ENCODE measurements around the gene ARRB1.

The ARRB1 gene

GRCh38 chr11:75351541-75351790 is at the start of gene ARRB1:
TSS of gene ARRB1 (minus strand) at chr11:75351661. CDS start at chr11:75351607, 54 bp downstream.
- no peak for TF ChIP-seq CTCF (conservative IDR thresholded peaks at IDR 0.05; ENCODE audit: low read depth, low read length)
- DNase-seq (ENCODE audit: low read depth), result no peak
- peak within 1 kb of the TSS; percentile 56 for H3K4me3 ChIP-seq (ENCODE audit: low read length)

DNA sequence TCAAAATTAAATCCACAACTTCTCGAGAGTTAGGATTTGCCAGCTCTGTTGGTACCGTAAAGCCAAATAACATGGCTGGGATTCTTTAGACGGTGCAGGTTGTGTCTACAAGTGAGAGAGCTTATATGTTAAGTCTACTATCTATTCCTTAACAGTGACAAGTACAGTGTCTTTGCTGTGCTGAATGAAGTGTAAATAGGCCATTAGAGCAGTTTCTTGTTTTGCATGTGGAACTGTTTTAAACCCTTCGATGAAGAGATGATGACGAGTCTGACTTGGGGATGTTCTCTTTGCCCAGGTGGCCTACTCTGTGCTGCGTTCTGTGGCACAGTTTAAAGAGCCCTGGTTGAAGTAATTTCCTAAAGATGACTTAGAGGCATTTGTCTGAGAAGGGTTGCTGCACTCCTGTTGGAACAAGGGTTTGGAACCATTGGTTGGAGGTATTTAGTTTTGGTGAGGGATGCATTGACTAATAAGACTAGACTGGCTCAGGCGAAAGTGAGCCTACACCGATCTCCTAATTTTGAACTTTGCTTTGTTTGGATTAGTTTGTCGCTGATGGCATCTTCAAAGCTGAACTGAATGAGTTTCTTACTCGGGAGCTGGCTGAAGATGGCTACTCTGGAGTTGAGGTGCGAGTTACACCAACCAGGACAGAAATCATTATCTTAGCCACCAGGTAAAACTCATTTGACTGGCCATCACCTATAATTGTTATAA is 48.8 kb upstream of the ARRB1 start:
- DNase-seq (ENCODE audit: low read depth), result no peak
- peak overlapping the region; percentile 100 for H3K4me3 ChIP-seq (ENCODE audit: low read length)
- no peak for TF ChIP-seq CTCF (conservative IDR thresholded peaks at IDR 0.05; ENCODE audit: low read depth, low read length)

DNA sequence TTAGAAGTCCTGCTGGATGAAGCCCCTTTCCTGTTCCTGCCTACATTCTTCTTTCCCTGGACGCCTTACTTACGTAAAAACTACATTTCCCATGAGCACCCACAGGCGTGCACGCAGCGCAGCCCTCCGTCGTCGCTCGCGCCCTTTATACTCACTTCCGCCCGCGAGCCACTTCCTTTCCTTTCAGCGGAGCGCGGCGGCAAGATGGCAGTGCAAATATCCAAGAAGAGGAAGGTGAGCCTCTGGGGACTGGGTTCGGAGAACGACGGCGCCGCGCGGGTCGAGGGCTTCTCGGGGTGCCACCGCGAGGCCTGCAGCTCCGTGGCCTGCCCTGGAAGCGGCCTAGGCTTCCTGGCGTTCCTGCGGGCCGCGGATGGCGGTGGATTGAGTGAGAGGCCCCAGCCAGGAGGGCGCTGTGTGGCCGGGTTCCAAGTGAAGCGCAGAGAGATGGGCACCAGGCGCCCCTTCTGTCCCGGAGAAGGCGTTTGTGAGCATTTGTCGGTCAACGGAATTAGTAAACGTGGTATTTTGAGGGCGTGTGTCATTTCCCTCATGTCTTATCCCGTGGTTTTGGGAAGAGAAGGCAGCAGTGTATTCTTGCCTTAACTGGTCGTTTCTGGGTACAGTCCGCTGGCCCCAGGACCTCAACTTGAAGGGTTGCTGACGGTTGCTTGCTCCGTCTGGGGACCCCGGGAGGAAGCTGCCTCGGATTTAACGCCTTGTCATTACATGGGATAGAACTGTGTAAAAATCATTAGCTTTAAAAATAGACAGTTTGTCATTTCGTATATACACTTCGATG is 48.1 kb upstream of the ARRB1 start, which contains the start of gene RPS3:
Gene RPS3 (plus strand): TSS at position 175 of the 802 bp plus-strand sequence. CDS start 30 bp downstream, at position 205.
- TF ChIP-seq CTCF (conservative IDR thresholded peaks at IDR 0.05; ENCODE audit: low read depth, low read length), result peak; percentile 17
- H3K4me3 ChIP-seq (ENCODE audit: low read length), result peak within 1 kb of the TSS; percentile 100
- peak; percentile 65 for DNase-seq (ENCODE audit: low read depth)

DNA sequence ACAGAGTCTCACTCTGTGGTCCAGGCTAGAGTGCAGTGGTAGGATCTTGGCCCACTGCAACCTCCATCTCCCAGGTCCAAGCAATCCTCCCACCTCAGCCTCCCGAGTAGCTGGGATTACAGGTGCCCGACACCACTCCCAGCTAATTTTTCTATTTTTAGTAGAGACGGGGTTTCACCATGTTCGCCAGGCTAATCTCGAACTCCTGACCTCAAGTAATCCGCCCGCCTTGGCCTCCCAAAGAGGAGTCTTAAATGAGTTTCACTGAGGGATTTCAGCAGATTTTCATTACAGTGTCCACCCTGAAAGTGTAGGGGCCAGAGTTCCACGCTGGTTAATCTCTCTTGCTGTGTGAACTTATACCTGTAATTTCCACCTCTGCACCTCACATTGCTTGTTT is 47.4 kb upstream of the ARRB1 start:
- H3K4me3 ChIP-seq (ENCODE audit: low read length), result no peak overlapping the region
- DNase-seq (ENCODE audit: low read depth), result no peak
- no peak for TF ChIP-seq CTCF (conservative IDR thresholded peaks at IDR 0.05; ENCODE audit: low read depth, low read length)

- H3K4me3 ChIP-seq (ENCODE audit: low read length), result no peak overlapping the region
- TF ChIP-seq CTCF (conservative IDR thresholded peaks at IDR 0.05; ENCODE audit: low read depth, low read length), result no peak
- DNase-seq (ENCODE audit: low read depth), result no peak
These were observed 42.8 kb upstream of the ARRB1 start for GRCh38 chr11:75394085-75394840.

DNA sequence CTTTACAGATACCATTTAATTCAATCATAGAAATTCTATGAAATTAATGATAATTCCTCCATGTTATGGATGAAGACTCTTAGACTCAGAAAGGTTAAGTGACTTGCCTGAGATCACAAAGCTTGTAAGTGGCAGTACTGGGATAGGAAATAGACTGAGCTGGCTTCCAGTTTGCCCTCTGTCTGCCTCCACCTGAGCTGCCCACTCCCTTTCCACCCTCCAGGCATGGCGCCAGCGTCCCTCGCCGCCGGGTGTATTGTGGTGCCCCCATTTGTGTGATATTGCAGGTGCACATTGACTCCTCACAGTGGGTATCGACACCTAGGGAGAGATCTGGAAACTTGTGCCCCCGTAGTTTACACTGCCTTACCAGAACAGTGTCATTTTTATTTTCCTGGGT is 38.5 kb upstream of the ARRB1 start:
- no peak for TF ChIP-seq CTCF (conservative IDR thresholded peaks at IDR 0.05; ENCODE audit: low read depth, low read length)
- no peak for DNase-seq (ENCODE audit: low read depth)
- no peak overlapping the region for H3K4me3 ChIP-seq (ENCODE audit: low read length)

All from retinal pigment epithelial cell (primary cell).